GM12878 (cell line): ENCODE measurements around the gene TMEM52.

Source experiments
- BCL11A ChIP-seq: IDR thresholded peaks from 2 replicates; pipeline ENCODE4 v1.6.1; 2011; ENCODE audit warnings: low read depth, low read length
- CBX5 ChIP-seq: sonication (generic); IDR thresholded peaks from 2 replicates; pipeline ENCODE4 v1.6.1; 2016; ENCODE audit warnings: low read depth, moderate library complexity, mild to moderate bottlenecking, inconsistent platforms
- CEBPB ChIP-seq, 2 experiments: fragments of 150-350 bp in 1 of 2; IDR thresholded peaks; 2 replicates each; pipeline ENCODE4 v1.6.1; 2012 to 2014; ENCODE audit warnings: low read depth in 2 of 2, low read length in 2 of 2, borderline replicate concordance in 1 of 2, inconsistent platforms in 1 of 2
- EGR1 ChIP-seq, 2 experiments: IDR thresholded peaks; 1 replicate in 1 of 2; 2 replicates in 1 of 2; pipeline ENCODE4 v1.6.1; 2011 to 2012; ENCODE audit warnings: low read depth in 2 of 2, low read length in 2 of 2, borderline replicate concordance in 1 of 2, mild to moderate bottlenecking in 1 of 2, moderate library complexity in 1 of 2
- NFYB ChIP-seq: IDR thresholded peaks from 2 replicates; pipeline ENCODE4 v1.6.1; 2011; ENCODE audit warnings: low read depth, mild to moderate bottlenecking, low read length, improper control_type of control experiment, moderate library complexity; ENCODE audit not compliant: insufficient read depth
- POLR2AphosphoS5 ChIP-seq: IDR thresholded peaks from 2 replicates; pipeline ENCODE4 v1.6.1; 2011; ENCODE audit warnings: mild to moderate bottlenecking, low read length, inconsistent platforms
- TARDBP ChIP-seq: IDR thresholded peaks from 2 replicates; pipeline ENCODE4 v1.6.1; 2016; ENCODE audit warnings: borderline replicate concordance
- TF ChIP-seq, protein P1 (sequence below): fragments of 450-650 bp; formaldehyde crosslinking; IDR thresholded peaks from 2 replicates; pipeline ENCODE4 v1.5.0; 2022; ENCODE audit warnings: mild to moderate bottlenecking, missing genetic modification characterization
- TF ChIP-seq, protein P2 (sequence below), 3 experiments: IDR thresholded peaks in 2 of 3; conservative IDR thresholded peaks in 1 of 3; 2 replicates each; pipeline ENCODE4 v1.5.1; 2011; ENCODE audit warnings: low read depth in 3 of 3, low read length in 3 of 3, mild to moderate bottlenecking in 3 of 3, control low read depth in 2 of 3, moderate library complexity in 2 of 3, inconsistent platforms in 1 of 3, mixed read lengths in 1 of 3; ENCODE audit not compliant: control insufficient read depth in 2 of 3, insufficient read depth in 1 of 3; ENCODE audit errors: extremely low read depth in 1 of 3

DNA sequence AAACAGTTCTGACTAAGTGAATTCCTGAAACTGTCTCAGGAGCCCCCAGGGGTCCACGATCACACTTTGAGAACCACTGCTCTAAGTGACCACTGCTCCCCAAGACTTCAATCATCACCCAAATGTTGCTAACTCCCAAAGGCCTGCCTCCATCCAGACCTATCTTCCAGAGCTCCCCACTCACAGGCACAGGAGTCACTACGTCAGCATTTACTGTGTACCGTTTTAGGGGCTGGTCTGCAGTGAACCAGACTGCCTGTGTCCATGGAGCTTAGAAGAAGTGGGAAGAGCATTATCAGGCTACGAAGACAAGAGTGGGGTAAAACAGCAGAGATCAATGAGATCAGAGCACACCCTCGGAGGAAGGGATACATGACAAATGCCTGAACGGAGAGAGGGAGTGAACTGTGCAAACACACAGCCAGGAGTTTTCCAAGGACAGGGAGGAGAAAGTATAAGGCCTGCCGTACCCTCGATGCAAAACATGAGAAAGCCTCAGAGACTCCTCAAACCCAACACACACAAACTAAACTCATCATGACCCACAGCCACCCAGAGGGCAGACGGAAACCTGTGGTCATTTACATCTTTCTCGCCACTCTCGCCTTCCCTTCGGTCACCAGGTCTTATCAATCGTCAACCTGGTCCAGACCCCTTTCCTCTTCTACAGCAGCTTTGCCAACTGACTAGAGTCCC lies 38.3 kb downstream of the TMEM52 start:
- TF ChIP-seq NFYB = no peak
- TF ChIP-seq, protein P1, sequence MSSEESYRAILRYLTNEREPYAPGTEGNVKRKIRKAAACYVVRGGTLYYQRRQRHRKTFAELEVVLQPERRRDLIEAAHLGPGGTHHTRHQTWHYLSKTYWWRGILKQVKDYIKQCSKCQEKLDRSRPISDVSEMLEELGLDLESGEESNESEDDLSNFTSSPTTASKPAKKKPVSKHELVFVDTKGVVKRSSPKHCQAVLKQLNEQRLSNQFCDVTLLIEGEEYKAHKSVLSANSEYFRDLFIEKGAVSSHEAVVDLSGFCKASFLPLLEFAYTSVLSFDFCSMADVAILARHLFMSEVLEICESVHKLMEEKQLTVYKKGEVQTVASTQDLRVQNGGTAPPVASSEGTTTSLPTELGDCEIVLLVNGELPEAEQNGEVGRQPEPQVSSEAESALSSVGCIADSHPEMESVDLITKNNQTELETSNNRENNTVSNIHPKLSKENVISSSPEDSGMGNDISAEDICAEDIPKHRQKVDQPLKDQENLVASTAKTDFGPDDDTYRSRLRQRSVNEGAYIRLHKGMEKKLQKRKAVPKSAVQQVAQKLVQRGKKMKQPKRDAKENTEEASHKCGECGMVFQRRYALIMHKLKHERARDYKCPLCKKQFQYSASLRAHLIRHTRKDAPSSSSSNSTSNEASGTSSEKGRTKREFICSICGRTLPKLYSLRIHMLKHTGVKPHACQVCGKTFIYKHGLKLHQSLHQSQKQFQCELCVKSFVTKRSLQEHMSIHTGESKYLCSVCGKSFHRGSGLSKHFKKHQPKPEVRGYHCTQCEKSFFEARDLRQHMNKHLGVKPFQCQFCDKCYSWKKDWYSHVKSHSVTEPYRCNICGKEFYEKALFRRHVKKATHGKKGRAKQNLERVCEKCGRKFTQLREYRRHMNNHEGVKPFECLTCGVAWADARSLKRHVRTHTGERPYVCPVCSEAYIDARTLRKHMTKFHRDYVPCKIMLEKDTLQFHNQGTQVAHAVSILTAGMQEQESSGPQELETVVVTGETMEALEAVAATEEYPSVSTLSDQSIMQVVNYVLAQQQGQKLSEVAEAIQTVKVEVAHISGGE (CRISPR knock-in tag) = no peak
- TF ChIP-seq TARDBP = no peak
- TF ChIP-seq, protein P2, sequence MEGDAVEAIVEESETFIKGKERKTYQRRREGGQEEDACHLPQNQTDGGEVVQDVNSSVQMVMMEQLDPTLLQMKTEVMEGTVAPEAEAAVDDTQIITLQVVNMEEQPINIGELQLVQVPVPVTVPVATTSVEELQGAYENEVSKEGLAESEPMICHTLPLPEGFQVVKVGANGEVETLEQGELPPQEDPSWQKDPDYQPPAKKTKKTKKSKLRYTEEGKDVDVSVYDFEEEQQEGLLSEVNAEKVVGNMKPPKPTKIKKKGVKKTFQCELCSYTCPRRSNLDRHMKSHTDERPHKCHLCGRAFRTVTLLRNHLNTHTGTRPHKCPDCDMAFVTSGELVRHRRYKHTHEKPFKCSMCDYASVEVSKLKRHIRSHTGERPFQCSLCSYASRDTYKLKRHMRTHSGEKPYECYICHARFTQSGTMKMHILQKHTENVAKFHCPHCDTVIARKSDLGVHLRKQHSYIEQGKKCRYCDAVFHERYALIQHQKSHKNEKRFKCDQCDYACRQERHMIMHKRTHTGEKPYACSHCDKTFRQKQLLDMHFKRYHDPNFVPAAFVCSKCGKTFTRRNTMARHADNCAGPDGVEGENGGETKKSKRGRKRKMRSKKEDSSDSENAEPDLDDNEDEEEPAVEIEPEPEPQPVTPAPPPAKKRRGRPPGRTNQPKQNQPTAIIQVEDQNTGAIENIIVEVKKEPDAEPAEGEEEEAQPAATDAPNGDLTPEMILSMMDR (IDR thresholded peaks at IDR 0.05 in 2 of 3, conservative IDR thresholded peaks at IDR 0.05 in 1 of 3; ENCODE audit: control insufficient read depth in 2 of 3, extremely low read depth in 1 of 3, insufficient read depth in 1 of 3, low read depth in 3 of 3, low read length in 3 of 3) = no peak
- TF ChIP-seq CBX5 = no peak
- TF ChIP-seq CEBPB (IDR thresholded peaks at IDR 0.05; ENCODE audit: borderline replicate concordance in 1 of 2, low read depth in 2 of 2, low read length in 2 of 2) = no peak
- TF ChIP-seq EGR1 (IDR thresholded peaks at IDR 0.05; ENCODE audit: borderline replicate concordance in 1 of 2, low read depth in 2 of 2, low read length in 2 of 2) = no peak
- TF ChIP-seq POLR2AphosphoS5 = peak; percentile 73
- no peak for TF ChIP-seq BCL11A
